CD4-positive, alpha-beta T cell (primary cell): Measurements from ENCODE around the gene CDIPT. TPM values are rescaled to one million over a fixed set of nuclear protein-coding genes. Genes with fewer than 3 reads are reported as not detected.

Source experiments
- ATAC-seq: fragments of 200-7000 bp; cut with Tn5 transposase; one replicate; pipeline ENCODE4 v1.10.0; 2022; ENCODE audit warnings: mild to moderate bottlenecking; ENCODE audit not compliant: poor library complexity
- CTCF ChIA-PET: fragments of 350-600 bp; sonication (Branson Sonifier 250); formaldehyde crosslinking; loops from one replicate; lab custom pipeline; 2021; ENCODE audit warnings: antibody characterized with exemption, inconsistent platforms; lab: Charles Lee
- POLR2A ChIA-PET: fragments of 350-600 bp; sonication (Branson Sonifier 250); formaldehyde crosslinking; loops from one replicate; lab custom pipeline; 2021; ENCODE audit warnings: antibody characterized with exemption, inconsistent platforms; lab: Charles Lee
- DNase-seq, 14 experiments: peaks; one replicate each; pipeline ENCODE4 v3.0.0-alpha.2; 2013 to 2020; ENCODE audit warnings: mixed read lengths in 2 of 14
- H3K27ac ChIP-seq, 2 donors: one replicate each; pipeline versions ENCODE4 v1.5.1 to v1.7.0; 2013; ENCODE audit warnings: low read length in 2 of 2, low read depth in 1 of 2, mild to moderate bottlenecking in 1 of 2
- H3K27me3 ChIP-seq, 2 experiments: 1 replicate in 1 of 2; 2 replicates in 1 of 2; pipeline versions ENCODE4 v1.6.1 to v1.7.0; 2013; ENCODE audit warnings: low read length in 2 of 2, control low read depth in 1 of 2, mild to moderate bottlenecking in 1 of 2, moderate library complexity in 1 of 2; ENCODE audit not compliant: insufficient read depth in 2 of 2, control insufficient read depth in 1 of 2
- H3K36me3 ChIP-seq: one replicate; pipeline ENCODE4 v1.6.1; 2013; ENCODE audit warnings: low read length, control low read depth; ENCODE audit not compliant: insufficient read depth
- H3K4me1 ChIP-seq: one replicate; pipeline ENCODE4 v1.6.1; 2013; ENCODE audit warnings: low read length, control low read depth; ENCODE audit not compliant: insufficient read depth
- H3K4me3 ChIP-seq: one replicate; pipeline ENCODE4 v1.5.1; 2013; ENCODE audit warnings: mild to moderate bottlenecking, low read length, moderate library complexity
- H3K9me3 ChIP-seq, 2 experiments: 1 replicate in 1 of 2; 2 replicates in 1 of 2; pipeline versions ENCODE4 v1.6.1 to v1.7.0; 2013; ENCODE audit warnings: low read length in 2 of 2, mild to moderate bottlenecking in 2 of 2, control low read depth in 1 of 2, moderate library complexity in 1 of 2; ENCODE audit not compliant: control insufficient read depth in 1 of 2, insufficient read depth in 1 of 2
- H3K27ac Mint-ChIP-seq: one replicate; pipeline ENCODE4 v1.8.0; 2020; ENCODE audit warnings: mixed read lengths
- H3K27me3 Mint-ChIP-seq: one replicate; pipeline ENCODE4 v1.8.0; 2021; ENCODE audit warnings: mixed read lengths
- H3K36me3 Mint-ChIP-seq: one replicate; pipeline ENCODE4 v1.8.0; 2021; ENCODE audit warnings: low read depth, mixed read lengths
- H3K4me1 Mint-ChIP-seq: one replicate; pipeline ENCODE4 v1.8.0; 2021; ENCODE audit warnings: low read depth, mixed read lengths
- H3K4me3 Mint-ChIP-seq: one replicate; pipeline ENCODE4 v1.8.0; 2020; ENCODE audit warnings: mild to moderate bottlenecking, mixed read lengths
- H3K9me3 Mint-ChIP-seq: one replicate; pipeline ENCODE4 v1.8.0; 2020; ENCODE audit warnings: mixed read lengths
- CTCF ChIP-seq: fragments of 200-600 bp; IDR thresholded peaks from one replicate; pipeline ENCODE4 v1.8.0; 2022; ENCODE audit warnings: antibody characterized with exemption, mild to moderate bottlenecking
- intact Hi-C, 2 experiments: fragments of 100-400 bp; cut with DNase I in 1 of 2; cut with micrococcal nuclease in 1 of 2; formaldehyde crosslinking; loops; one replicate each; pipeline versions ENCODE4 v1.15.1 to v1.9.0; 2023 to 2025; cut with DNase I, micrococcal nuclease
- total RNA-seq, 174 experiments: library from RNA in 2 of 174; stranded (reverse) in 2 of 174; gene quantifications; one replicate each; pipeline ENCODE4 v1.2.3 and lab custom pipeline; 2021 to 2026

CDIPT gene
- total RNA-seq, 2 experiments from 2014 or later, result 25.7 to 27.0 TPM

DNA sequence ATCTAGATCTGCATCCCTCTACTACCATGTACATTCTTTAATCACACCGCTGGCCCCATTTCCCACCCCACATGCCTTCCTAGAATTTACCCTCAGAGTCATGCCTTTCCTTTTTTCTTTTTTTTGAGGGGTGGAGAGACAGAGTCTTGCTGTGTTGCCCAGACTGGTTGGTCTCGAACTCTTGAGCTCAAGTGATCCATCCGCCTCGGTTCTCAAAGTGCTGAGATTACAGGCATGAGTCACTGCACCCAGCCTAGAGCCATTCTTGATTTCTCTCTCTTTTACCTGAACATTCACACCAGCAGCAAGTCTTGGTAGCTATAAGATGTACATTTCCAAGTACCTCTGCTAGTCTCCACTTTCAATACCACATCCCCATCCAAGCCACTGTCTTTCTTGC, 44.9 kb downstream of the CDIPT start:
- H3K9me3 ChIP-seq, result no peaks in the 10 kb centered on the region
- Mint-ChIP-seq H3K4me1 (peaks cover 86% of the 10 kb centered on the region), H3K36me3 (peaks cover 54% of the 10 kb centered on the region), H3K27me3 (no peaks in the 10 kb centered on the region), H3K27ac (peak overlapping the region; percentile 83), H3K9me3 (no peaks in the 10 kb centered on the region), H3K4me3 (peak overlapping the region; percentile 89)
- no peak for TF ChIP-seq CTCF
- no peak for ATAC-seq
- no peak overlapping the region for H3K4me3 ChIP-seq
- H3K36me3 ChIP-seq, result peaks cover 28% of the 10 kb centered on the region
- DNase-seq, result no peak
- CTCF ChIA-PET, result interaction anchor here (1.2 to 4.0 kb wide), 4 partner anchors 9 to 31 kb away, joined by 3 to 75 read pairs (median 41); partner anchors contain the start of genes KIF22 and MAZ
- POLR2A ChIA-PET, result interaction anchor here (1.2 to 10.4 kb wide), 5 partner anchors 9 to 116 kb away, joined by 4 to 190 read pairs (median 60); partner anchors contain the start of genes KIF22 and MAZ
- intact Hi-C loops, result no loop called here
- no peaks in the 10 kb centered on the region for H3K27me3 ChIP-seq
- H3K4me1 ChIP-seq, result peaks cover 92% of the 10 kb centered on the region
- no peak overlapping the region for H3K27ac ChIP-seq

DNA sequence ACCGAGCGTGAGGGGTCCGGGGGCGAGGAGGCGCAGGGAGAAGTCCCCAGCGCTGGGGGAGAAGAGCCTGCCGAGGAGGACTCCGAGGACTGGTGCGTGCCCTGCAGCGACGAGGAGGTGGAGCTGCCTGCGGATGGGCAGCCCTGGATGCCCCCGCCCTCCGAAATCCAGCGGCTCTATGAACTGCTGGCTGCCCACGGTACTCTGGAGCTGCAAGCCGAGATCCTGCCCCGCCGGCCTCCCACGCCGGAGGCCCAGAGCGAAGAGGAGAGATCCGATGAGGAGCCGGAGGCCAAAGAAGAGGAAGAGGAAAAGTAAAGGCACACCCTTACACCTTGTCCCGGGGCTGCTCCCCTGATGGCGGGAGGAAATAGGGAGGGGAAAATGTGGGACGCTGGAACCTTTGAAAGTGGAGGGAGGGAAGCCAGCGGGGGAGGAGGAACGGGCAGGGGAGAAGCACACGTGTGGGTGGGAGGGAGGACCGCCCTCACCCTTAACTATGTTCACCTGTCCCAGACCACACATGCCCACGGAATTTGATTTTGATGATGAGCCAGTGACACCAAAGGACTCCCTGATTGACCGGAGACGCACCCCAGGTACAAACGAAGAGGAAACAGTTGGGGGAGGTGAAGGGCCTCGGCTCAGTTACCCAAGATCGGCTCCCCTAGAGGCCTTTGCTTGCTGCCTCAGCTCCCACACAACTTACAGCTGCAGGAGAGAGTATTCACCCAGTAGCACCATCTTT, 46.2 kb downstream of the CDIPT start:
- Histone ChIP-seq H3K9me3 (no peaks in the 10 kb centered on the region), H3K36me3 (peaks cover 23% of the 10 kb centered on the region), H3K4me1 (peaks cover 92% of the 10 kb centered on the region), H3K4me3 (peak overlapping the region; percentile 95), H3K27me3 (no peaks in the 10 kb centered on the region), H3K27ac (peak overlapping the region; percentile 84 to 94)
- Mint-ChIP-seq H3K9me3 (no peaks in the 10 kb centered on the region), H3K36me3 (peaks cover 47% of the 10 kb centered on the region), H3K4me3 (peak overlapping the region; percentile 97), H3K4me1 (peaks cover 83% of the 10 kb centered on the region), H3K27me3 (no peaks in the 10 kb centered on the region), H3K27ac (peak overlapping the region; percentile 90)
- ATAC-seq (peak; percentile 10), DNase-seq (peak in 11 of 14 experiments; percentile 37 to 76 (median 51))
- ChIA-PET POLR2A (interaction anchor here (0.9 to 10.4 kb wide), 12 partner anchors 10 to 187 kb away, joined by 3 to 190 read pairs (median 10); partner anchors contain the start of genes KCTD13, KIF22 and MAZ), CTCF (interaction anchor here (0.5 to 4.0 kb wide), 11 partner anchors 10 to 145 kb away, joined by 3 to 75 read pairs (median 4); partner anchors contain the start of genes KIF22, MAZ and TMEM219)
- TF ChIP-seq CTCF, result no peak
- intact Hi-C loops, result loop anchor here (1.0 to 2.0 kb wide), 8 partner anchors 10 to 116 kb away; partner anchors contain the start of genes CDIPT (in 1 of the 2) and KIF22 (in 1 of the 2)

- Histone ChIP-seq H3K9me3 (no peaks in the 10 kb centered on the region), H3K4me1 (peaks cover 92% of the 10 kb centered on the region), H3K27me3 (no peaks in the 10 kb centered on the region), H3K4me3 (peak within 1 kb of the TSS; percentile 95), H3K27ac (peak within 1 kb of the TSS; percentile 84 to 94), H3K36me3 (peaks cover 23% of the 10 kb centered on the region)
- Mint-ChIP-seq H3K4me3 (peak within 1 kb of the TSS; percentile 97), H3K27ac (peak within 1 kb of the TSS; percentile 90), H3K36me3 (peaks cover 49% of the 10 kb centered on the region), H3K27me3 (no peaks in the 10 kb centered on the region), H3K9me3 (no peaks in the 10 kb centered on the region), H3K4me1 (peaks cover 83% of the 10 kb centered on the region)
- DNase-seq (peak; percentile 97 to 100 (median 98)), ATAC-seq (peak; percentile 73)
- TF ChIP-seq CTCF, result peak; percentile 97
- POLR2A ChIA-PET, result interaction anchor here (0.6 to 10.4 kb wide), 25 partner anchors 11 to 555 kb away, joined by 3 to 190 read pairs (median 4); partner anchors contain the start of genes ASPHD1, CDIPT, KCTD13 and KIF22
- intact Hi-C loops, result loop anchor here (1.0 to 2.0 kb wide), 9 partner anchors 9 to 181 kb away; partner anchors contain the start of genes CDIPT (in 1 of the 2), INO80E (in 1 of the 2) and KIF22 (in 1 of the 2)
- CTCF ChIA-PET, result interaction anchor here (0.5 to 4.0 kb wide), 19 partner anchors 9 to 146 kb away, joined by 3 to 75 read pairs (median 4); partner anchors contain the start of genes CDIPT, KIF22, MAZ and TMEM219
Observed at GRCh38 chr16:29815793-29816693, 47.0 kb downstream of the CDIPT start, which contains the start of gene PAGR1. Gene PAGR1, plus strand, starts transcription at chr16:29816152. Its CDS starts 374 bp downstream, at chr16:29816526.
